Retina (tissue), 1 donor: Measurements from ENCODE around the gene SLC25A10.

Experiments
- DNase-seq: peaks from one replicate; pipeline ENCODE4 v3.0.0-alpha.2; 2016

Gene SLC25A10

DNA sequence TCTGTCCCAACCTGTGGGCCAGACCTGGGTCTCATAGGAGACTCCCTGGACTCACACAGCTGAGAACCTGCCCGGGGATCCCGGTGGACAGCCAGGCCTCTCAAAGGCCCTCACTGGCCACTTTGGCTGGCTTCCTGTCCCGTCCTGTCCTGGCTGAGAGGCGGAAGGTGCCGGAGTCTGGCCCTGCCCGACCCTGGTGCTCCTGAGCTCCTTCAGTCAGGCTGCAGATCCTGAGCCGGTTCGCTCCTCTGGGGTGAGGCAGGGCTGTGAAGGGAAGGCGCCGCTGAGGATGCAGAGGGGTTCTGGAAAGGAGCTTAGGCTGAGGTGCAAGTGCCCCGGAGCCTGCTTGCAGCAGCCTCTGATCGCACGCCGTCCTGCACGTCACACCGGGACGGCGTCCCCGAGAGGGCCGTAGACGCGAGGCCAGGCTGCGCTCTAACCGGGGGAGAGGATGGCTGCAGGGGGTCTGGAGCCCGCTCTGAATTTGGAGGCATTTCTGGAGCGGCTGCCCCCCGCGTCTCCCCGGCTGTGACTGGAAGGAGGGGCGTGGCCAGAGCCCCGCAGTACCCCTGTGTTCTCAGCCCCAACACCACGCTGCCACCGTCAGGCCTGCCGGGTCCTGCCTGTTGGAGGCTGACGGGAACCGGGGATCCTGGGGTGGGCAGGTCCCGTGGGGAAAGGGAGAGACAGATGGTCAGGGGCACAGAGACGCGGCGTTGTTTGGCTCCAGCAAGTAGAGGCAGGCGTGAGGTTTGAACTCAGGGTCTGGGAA lies 24.1 kb upstream of the SLC25A10 start:
- DNase-seq = no peak

DNA sequence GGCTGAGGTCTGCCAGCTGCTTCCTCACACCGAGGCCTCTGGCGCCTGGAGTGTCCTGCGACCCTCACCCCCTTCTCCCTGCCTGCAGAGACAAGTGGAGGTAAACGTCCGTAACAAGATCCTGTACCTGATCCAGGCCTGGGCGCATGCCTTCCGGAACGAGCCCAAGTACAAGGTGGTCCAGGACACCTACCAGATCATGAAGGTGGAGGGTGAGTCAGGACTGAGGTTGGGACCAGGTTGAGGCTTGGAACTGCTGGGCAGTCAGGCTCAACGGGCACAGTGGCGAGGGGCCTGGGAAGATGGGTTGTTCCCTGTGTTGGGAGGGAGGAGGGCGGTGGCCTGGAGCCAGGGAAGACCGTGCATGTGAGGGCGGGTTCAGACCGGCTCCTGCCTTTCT lies 23.5 kb upstream of the SLC25A10 start:
- DNase-seq = no peak

GRCh38 chr17:81690066-81690465 lies 22.0 kb upstream of the SLC25A10 start:
- DNase-seq = no peak

DNA sequence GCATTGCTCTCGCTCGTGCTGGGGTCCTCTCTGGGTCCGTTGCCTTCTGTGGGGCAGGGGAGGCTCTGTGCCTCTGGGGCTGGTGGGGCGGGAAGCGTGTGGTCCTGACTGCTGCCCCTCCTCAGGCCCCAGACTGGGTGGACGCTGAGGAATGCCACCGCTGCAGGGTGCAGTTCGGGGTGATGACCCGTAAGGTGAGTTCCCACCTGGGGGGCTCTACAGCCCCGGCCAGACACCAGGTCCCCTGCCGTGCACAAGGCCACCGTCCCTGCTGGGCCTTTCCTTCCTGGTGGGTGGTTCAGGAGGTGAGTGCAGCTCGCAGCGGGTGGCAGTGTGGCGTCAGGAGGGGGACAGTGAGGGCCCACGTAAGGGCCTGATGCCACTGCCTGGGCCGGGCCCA lies 21.5 kb upstream of the SLC25A10 start:
- DNase-seq = no peak

GRCh38 chr17:81691196-81691595 lies 20.9 kb upstream of the SLC25A10 start:
- DNase-seq = no peak

DNA sequence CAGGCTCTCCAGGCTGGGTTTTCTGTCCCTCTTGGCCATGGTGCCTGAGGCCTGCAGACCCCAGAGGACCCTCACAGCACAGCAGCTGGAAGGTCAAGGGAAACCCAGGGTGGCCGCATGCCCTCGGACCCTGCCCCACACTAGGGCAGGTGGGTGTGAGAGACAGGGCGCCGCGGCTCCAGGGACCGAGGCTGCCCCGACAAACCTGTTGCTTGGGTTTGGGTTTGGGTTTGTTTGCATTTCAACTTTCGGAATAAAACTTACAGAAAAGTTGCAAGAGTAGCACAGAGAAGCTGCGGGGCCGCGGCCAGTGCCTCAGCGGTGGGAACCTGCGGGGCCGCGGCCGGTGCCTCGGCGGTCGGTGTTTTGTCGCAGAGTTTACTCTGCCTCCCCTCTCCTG lies 20.5 kb upstream of the SLC25A10 start:
- DNase-seq = no peak

DNA sequence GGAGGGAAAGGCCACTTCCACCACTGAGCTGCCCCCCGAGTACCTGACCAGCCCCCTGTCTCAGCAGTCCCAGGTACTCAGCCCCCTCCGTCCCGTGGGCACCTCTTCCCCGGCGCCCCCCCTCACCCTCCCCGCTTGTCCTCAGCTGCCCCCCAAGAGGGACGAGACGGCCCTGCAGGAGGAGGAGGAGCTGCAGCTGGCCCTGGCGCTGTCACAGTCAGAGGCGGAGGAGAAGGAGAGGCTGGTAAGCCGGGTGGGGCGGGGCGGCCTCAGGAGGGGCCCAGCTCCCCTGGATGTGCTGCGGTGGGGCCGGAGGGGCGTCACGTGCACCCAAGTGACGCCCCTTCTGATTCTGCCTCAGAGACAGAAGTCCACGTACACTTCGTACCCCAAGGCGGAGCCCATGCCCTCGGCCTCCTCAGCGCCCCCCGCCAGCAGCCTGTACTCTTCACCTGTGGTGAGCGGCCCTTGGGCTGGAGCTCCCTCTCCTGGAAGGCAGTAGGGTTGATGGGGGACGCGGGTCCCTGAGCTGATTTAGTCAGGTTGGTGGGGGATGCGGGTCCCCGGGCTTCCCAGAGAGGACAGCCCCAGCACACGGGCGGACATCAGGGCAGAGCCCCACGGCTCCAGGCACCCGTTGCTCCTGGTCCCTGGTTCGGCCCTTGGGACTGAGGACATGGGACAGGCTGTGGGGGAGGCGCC lies 18.4 kb upstream of the SLC25A10 start:
- DNase-seq = no peak

- DNase-seq = no peak
These were observed 17.3 kb upstream of the SLC25A10 start for GRCh38 chr17:81694810-81695209.

GRCh38 chr17:81695211-81695610 lies 16.9 kb upstream of the SLC25A10 start:
- no peak for DNase-seq

DNA sequence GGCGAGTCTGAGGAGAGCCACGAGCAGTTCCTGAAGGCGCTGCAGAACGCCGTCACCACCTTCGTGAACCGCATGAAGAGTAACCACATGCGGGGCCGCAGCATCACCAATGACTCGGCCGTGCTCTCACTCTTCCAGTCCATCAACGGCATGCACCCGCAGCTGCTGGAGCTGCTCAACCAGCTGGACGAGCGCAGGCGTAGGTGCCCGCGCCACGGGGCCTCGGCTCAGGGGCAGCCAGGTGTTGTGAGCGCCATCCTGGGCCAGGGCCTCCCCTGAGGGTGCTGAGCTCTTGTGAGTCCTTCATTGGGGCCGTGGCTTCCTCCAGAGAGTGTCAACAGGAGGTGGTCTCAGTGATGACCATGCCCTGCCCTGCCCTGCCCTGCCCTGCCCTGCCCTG lies 16.3 kb upstream of the SLC25A10 start:
- DNase-seq = no peak

- DNase-seq = no peak
These were observed 15.7 kb upstream of the SLC25A10 start for GRCh38 chr17:81696218-81696941.

DNA sequence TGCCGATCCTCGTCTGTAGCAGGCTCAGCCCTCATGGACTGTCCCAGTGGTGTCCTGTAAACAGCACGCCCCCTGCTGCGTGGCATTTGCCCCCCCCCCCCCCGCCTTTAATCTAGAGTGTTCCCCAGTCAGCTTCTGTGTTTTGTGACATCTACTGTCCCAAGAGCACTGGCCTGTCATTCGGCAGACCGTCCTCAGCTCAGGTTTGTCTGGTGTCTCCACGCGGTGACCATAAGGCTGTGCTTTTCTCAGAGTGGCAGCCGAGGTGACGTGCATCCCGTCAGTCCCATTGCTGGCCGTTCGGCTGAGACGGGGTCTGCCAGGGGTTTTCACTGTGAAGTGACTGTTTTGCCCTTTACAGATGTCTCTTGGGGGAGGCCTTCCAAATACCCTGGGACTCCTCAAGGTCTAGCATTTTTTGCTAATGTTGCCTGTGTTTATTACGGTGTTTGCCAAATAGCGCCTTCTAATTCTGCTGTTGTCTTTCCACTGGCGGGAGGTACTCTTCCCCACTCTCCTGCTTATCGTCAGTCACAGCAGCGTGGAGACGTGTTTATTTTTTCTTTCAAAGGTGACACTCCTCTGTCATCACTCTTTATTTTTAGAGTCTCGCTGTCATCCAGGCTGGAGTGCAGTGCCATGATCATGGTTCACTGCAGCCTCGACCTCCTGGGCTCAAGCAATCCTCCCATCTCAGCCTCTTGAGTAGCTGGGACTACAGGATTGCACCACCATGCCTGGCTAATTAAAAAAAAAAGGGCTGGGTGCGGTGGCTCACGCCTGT lies 14.6 kb upstream of the SLC25A10 start:
- DNase-seq = no peak

DNA sequence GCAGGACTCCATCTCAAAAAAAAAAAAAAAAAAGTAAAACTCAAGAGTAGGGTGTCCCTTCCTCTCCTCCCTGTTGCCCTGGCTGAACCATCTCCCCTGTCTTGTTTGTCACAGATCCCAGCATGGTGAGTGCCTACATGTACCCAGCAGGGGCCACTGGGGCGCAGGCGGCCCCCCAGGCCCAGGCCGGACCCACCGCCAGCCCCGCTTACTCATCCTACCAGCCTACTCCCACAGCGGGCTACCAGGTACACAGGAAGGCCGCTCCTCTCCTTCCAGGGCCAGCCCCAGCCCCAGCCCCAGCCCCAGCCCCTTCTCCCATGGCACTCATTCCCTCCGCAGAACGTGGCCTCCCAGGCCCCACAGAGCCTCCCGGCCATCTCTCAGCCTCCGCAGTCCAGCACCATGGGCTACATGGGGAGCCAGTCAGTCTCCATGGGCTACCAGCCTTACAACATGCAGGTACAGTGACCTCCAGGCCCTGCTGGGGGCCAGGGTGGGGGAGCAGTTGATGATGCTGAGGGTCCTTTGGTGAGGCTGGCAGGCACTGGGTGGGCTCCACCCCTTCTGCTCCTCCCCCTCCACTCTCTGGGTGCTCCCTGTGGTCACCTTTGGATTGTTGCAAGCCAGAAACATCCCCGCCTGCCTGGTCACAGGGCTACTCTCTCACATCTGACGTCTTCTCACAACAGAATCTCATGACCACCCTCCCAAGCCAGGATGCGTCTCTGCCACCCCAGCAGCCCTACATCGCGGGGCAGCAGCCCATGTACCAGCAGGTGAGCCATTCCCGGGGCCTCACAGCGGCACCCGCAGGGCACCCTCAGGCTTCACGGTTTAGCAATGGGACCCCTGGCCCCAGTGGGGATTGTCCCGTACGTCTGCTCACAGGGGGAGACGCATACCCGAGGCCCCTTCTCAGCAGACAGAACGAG lies 11.5 kb upstream of the SLC25A10 start:
- DNase-seq = no peak

GRCh38 chr17:81701288-81702071 lies 10.6 kb upstream of the SLC25A10 start:
- no peak for DNase-seq

DNA sequence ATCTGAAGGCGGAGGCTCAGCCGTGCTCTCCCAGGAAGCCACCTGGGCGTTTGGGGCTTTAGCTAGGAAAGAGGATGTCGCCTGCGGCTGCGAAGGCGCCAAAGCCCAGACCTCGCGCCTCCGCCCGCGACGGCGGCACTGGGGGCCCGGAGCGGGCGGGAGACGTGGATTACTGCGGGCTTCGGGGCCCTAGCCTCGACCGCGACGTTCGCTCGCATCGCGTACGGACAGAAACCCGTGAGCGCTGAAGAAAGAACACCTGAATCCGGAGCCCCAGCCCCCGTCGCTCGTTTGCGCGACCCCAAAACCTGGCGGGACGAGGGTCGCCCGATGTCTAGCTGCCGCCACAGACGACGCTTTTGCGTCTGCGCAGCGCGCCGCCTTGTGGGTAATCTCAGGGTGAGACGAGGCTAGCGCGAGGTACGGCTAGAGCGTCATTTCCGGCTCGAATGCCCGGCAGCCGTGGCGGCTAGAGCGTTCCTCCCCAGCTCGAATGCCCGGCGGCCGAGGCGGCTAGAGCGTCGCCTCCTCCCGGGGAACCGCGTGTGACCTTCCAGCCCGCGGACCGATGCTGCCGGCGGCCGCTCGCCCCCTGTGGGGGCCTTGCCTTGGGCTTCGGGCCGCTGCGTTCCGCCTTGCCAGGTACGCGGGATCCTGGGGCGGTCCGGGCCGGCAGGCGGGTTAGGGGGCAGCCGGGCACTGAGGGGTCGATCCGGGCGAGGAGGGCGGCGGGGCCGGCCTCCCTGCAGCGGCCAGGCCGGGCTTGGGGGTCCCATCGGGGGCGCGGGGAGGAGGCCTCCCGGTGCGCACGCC lies 8.9 kb upstream of the SLC25A10 start, which contains the start of gene MRPL12:
MRPL12 (plus strand) TSS at position 434 of the 813 bp plus-strand sequence; CDS start at position 569, 135 bp downstream.
- DNase-seq = peak; percentile 95

- DNase-seq = no peak
These were observed 8.1 kb upstream of the SLC25A10 start for GRCh38 chr17:81703747-81704654.

- no peak for DNase-seq
These were observed 6.4 kb upstream of the SLC25A10 start for GRCh38 chr17:81705518-81706231.

GRCh38 chr17:81706232-81706611 lies 5.9 kb upstream of the SLC25A10 start:
- no peak for DNase-seq
